Vagina (tissue), 2 donors: ENCODE results near the gene C11orf52.

Experiments
- CTCF ChIP-seq, 3 experiments: fragments of 450-650 bp in 2 of 3; fragments of 200-600 bp in 1 of 3; sonication (generic) in 1 of 3; IDR thresholded peaks; one replicate each; pipeline ENCODE4 v1.5.1; 2017 to 2019; ENCODE audit warnings: antibody characterized with exemption in 3 of 3, mild to moderate bottlenecking in 2 of 3, moderate library complexity in 2 of 3
- POLR2AphosphoS5 ChIP-seq, 2 donors: sonication (generic); formaldehyde crosslinking; IDR thresholded peaks; one replicate each; pipeline ENCODE4 v1.9.0; 2017; ENCODE audit warnings: antibody characterized with exemption in 2 of 2, mild to moderate bottlenecking in 2 of 2, low read depth in 1 of 2; ENCODE audit not compliant: insufficient read depth in 1 of 2

GRCh38 chr11:111879637-111879960 is 39.1 kb upstream of the C11orf52 start:
- TF ChIP-seq CTCF (IDR thresholded peaks at IDR 0.05) (no peak), POLR2AphosphoS5 (IDR thresholded peaks at IDR 0.05; ENCODE audit: insufficient read depth in 1 of 2, low read depth in 1 of 2) (no peak)
